Skeletal muscle satellite cell (primary cell): ENCODE data around the gene TMEM108.

Experiments
- H3K27me3 ChIP-seq: 2 replicates; pipeline ENCODE4 v1.7.0; 2013; ENCODE audit warnings: low read length; ENCODE audit not compliant: control insufficient read depth, insufficient read depth
- H3K36me3 ChIP-seq: 2 replicates; pipeline ENCODE4 v1.7.0; 2013; ENCODE audit warnings: mild to moderate bottlenecking, control low read depth, low read length; ENCODE audit not compliant: insufficient read depth
- H3K4me1 ChIP-seq: 2 replicates; pipeline ENCODE4 v1.7.0; 2013; ENCODE audit warnings: low read length; ENCODE audit not compliant: control insufficient read depth, insufficient read depth
- H3K4me2 ChIP-seq: 2 replicates; pipeline ENCODE4 v1.7.0; 2013; ENCODE audit warnings: mild to moderate bottlenecking, low read length
- H3K4me3 ChIP-seq: 2 replicates; pipeline ENCODE4 v1.7.0; 2013; ENCODE audit warnings: low read length
- H3K9ac ChIP-seq: 2 replicates; pipeline ENCODE4 v1.7.0; 2013; ENCODE audit warnings: mild to moderate bottlenecking, low read depth, low read length, moderate library complexity
- H3K9me3 ChIP-seq: replicated peaks from 2 replicates; pipeline ENCODE4 v1.7.0; 2013; ENCODE audit warnings: mild to moderate bottlenecking, control low read depth, low read length

The TMEM108 gene

DNA sequence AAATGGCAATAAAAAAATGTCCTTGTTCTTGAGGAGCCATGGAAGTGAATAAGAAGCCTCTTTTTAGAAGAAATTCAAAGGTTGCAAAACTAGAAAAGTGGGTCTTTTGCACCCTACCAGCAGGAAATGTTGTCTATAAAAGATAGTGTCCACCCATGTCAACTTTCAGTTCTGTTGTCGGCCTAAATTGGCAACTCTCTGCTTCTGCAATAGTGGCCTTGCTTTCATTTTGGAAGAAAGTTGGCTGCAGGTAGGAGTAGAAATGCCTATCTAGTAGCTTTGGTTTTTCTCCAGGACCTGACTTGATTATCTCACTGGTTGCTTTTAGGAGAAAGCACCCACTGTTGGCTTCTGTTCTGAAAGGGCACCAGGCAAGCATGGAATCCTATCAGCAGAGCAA, 85.4 kb downstream of the TMEM108 start:
- Histone ChIP-seq H3K36me3 (no peaks in the 10 kb centered on the region), H3K9ac (no peak overlapping the region), H3K4me3 (no peak overlapping the region), H3K4me2 (no peak overlapping the region), H3K27me3 (no peaks in the 10 kb centered on the region), H3K9me3 (no peaks in the 10 kb centered on the region), H3K4me1 (no peaks in the 10 kb centered on the region)

DNA sequence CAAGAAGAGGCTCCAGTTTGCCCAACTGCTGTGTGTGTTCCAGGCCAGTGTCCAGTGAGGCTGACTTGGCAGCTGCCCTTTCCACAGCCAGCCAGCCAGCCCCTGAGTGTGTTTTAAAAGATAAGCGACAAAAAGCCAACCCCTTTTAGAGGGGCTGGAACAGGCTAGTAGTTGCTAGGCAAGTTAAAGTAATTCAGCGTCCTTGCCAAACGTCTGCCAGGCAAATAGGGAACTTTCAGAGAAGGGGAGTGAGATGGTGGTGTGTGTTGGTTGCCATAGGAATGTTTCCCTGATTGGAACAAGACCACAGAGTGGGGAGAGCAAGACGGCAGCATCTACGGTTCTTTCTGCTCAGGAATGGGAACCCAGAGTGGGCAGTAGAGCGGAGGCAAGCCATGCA, 86.3 kb downstream of the TMEM108 start:
- Histone ChIP-seq H3K4me1 (no peaks in the 10 kb centered on the region), H3K9ac (no peak overlapping the region)

DNA sequence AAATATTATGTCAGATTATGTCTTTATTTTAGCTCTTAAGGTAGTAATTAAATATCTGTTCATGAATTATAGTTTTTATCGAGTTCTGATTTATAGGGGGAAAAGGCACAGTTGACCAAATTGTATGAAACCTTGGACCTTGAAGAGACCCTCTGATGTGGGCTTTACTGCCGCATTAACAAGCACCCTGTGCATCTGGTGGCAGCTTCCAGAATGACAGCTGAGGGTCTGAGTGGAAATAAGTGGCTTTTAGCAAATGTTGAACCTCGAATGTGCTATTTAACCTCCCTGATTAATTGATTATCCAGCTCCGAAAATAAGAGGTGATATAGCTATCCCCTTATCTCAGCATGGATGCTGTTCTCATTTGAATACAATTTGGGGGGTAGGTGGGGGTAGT, 87.0 kb downstream of the TMEM108 start:
- Histone ChIP-seq H3K4me2 (no peak overlapping the region), H3K9ac (no peak overlapping the region), H3K9me3 (no peaks in the 10 kb centered on the region), H3K27me3 (no peaks in the 10 kb centered on the region), H3K4me3 (no peak overlapping the region), H3K36me3 (no peaks in the 10 kb centered on the region), H3K4me1 (peaks cover 4% of the 10 kb centered on the region)

More for the DNA sequence above, 86.3 kb downstream of the TMEM108 start:
- Histone ChIP-seq H3K9me3 (no peaks in the 10 kb centered on the region), H3K4me3 (no peak overlapping the region), H3K4me2 (no peak overlapping the region), H3K27me3 (no peaks in the 10 kb centered on the region), H3K36me3 (no peaks in the 10 kb centered on the region)

DNA sequence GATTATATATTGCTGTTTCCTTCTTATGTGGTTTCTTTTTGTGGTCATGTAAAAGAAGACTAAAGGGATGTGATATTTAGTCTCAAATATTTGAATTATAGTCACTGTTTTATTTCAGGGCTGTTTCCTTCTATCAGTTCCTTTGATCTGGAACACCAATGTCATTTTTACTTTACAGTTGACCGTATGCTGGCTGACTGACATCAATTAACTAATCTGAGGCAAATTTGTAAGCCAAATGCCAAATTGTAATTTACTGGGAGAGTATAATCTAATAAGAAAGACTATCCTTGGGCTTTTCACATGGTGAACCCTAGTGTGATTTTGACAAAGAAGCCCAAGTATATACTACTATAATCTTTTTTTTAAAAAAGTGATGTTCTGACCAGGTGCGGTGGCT, 87.6 kb downstream of the TMEM108 start:
- Histone ChIP-seq H3K36me3 (no peaks in the 10 kb centered on the region), H3K9ac (no peak overlapping the region), H3K9me3 (no peaks in the 10 kb centered on the region), H3K27me3 (no peaks in the 10 kb centered on the region), H3K4me3 (no peak overlapping the region), H3K4me2 (no peak overlapping the region), H3K4me1 (peaks cover 9% of the 10 kb centered on the region)

DNA sequence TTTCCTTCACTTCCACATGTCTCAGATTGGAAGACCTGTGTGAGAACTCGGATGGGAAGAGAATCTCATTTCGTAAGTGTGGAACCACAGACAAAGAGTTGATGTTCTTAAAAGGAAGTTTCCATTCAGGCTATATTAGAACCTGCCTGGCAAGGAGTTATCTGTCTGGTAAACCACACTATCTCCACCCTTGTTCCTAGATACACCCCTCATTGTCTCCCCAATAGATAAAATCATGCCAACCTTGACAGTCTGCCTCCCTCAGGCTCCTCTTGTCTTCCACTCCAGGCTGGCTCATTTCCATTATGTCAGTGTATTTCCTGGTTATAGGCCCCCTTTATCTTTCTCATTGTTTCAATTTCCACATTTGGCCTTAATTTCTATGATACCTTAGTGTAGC, 89.2 kb downstream of the TMEM108 start:
- Histone ChIP-seq H3K4me3 (no peak overlapping the region), H3K36me3 (no peaks in the 10 kb centered on the region), H3K9ac (no peak overlapping the region), H3K4me1 (peaks cover 9% of the 10 kb centered on the region), H3K4me2 (no peak overlapping the region), H3K9me3 (no peaks in the 10 kb centered on the region), H3K27me3 (no peaks in the 10 kb centered on the region)

DNA sequence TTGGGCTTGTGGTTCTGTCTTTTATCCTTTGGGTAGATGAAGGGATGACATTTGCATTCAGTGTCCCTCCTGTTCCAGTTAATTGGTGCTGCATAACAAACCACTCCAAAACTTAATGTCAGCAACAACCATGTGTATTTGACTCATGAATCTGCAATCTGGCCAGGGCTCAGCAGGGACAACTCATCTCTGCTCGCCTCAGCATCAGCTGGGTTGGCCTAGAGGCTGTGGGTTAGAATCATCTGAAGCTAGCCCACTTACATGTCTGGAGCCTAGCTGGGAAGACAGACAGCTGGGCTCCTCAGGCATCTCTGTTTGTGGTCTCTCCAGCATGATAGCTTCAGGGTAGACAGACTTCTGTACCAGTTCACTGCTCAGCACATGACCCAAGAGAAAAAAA, 92.0 kb downstream of the TMEM108 start:
- no peak overlapping the region for H3K4me3 ChIP-seq

DNA sequence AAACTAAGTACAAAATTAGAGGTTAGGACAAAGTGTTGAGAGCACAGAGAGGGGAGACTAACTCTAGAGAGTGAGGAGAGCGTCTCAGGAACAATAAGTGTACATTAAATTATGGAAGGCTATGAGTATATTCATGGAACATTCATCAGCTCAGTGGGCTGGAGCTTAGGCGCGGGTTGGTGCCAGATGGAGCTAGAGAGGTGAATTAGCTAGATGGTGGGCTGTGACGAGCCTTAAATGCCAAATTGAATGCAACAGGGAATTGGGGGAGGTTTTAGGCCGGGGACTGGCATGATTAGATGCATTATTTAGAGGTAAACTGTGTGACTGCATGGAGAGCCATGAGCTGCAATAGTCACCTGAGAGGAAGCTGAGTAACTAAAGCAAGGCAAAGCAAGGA, 97.1 kb downstream of the TMEM108 start:
- Histone ChIP-seq H3K27me3 (no peaks in the 10 kb centered on the region), H3K4me1 (peaks cover 11% of the 10 kb centered on the region), H3K4me3 (no peak overlapping the region), H3K36me3 (no peaks in the 10 kb centered on the region), H3K4me2 (no peak overlapping the region), H3K9ac (no peak overlapping the region), H3K9me3 (no peaks in the 10 kb centered on the region)

More for the DNA sequence above, 92.0 kb downstream of the TMEM108 start:
- Histone ChIP-seq H3K4me1 (peaks cover 9% of the 10 kb centered on the region), H3K4me2 (no peak overlapping the region), H3K27me3 (no peaks in the 10 kb centered on the region), H3K9me3 (no peaks in the 10 kb centered on the region), H3K9ac (no peak overlapping the region), H3K36me3 (no peaks in the 10 kb centered on the region)

DNA sequence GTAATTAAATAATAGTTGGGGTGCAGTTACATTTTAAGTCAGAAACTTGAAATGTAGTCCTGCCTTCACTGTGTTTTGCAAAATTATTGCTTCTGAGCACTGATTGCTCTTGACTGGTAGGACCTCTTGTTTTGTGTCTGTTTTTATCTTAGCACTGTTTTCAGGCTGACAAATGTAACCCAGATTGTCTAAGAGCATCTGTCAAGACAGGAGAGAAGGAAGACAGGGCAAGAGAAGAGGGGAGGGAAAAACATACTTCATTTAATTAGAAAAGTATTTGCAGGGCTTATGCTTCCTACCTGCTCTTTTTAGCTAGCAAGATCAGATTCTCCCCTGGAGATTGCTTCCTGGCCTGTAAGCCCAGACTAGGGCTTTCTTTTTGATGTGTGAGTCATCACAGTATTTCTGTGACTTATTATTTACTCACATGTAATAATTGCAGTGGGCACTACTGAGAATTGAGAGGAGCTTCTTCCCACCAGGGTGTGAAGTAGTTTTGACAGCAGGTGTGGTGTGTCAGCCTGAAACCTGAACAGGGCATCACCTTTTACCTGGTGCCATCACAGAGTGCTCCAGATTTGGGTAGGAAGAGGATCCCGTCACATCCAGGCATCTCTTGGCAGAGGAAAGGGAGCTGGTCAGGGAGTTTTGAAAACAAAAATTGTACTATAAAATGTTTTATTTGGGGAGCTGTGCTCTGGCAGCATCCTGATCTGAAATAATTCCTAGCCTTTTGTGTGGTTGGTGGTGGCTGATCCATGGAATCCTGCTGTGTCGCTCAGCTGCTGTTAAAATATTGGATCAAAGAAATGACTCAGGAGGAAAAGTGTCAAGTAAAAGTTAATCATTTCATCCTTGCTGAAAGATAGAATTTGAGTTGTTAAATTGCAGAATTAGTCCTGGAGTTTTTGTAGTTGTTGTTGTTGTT, 98.2 kb downstream of the TMEM108 start:
- Histone ChIP-seq H3K9me3 (no peaks in the 10 kb centered on the region), H3K4me1 (peaks cover 8% of the 10 kb centered on the region), H3K27me3 (no peaks in the 10 kb centered on the region)

DNA sequence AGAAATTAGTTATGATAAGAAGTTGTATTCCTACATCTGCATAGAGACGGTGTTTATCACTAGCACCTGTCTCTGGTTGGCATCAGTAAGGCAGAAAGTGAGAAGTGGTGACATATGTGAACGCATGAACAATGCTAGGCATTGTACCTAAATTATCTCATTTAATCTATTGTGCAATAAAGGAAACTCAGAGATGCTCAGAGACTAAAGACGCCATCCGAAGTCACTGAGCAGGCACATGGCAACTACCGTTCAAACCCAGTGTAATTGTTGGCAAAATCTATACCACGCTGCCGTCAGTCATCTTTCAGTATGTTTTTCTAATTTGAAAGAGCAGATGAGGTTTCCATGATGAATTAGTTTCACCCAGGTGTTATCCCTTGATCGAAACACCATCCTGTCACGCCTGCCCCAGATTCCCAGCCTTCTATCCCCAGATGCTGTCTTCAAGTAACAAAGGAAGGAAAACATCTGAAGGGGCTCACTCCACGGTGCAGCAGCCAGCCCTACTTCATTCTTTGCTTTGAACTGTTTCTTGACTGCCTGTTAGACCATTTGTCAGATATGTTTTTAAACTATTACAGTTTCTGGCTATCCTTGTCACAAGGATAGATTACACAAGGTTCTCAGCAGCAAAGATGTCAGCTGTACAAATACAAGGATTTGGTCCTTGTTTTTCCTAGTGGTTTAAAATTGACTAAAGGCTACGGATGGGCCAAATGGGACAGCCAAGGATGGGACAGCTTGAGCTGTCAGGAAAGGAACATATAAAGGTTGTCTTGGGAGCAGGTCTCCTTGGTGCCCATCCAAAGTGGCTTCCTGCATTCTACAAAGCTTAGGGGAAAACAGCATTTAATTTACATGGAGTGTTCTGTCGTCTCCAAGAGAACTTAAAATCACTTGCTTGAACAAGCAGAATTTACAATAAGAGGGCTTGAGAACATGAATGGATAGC, 99.1 kb downstream of the TMEM108 start:
- H3K4me3 ChIP-seq = no peak overlapping the region
- no peaks in the 10 kb centered on the region for H3K27me3 ChIP-seq
- H3K4me1 ChIP-seq = peaks cover 8% of the 10 kb centered on the region
- no peaks in the 10 kb centered on the region for H3K9me3 ChIP-seq
- H3K4me2 ChIP-seq = no peak overlapping the region
- H3K9ac ChIP-seq = no peak overlapping the region
- H3K36me3 ChIP-seq = no peaks in the 10 kb centered on the region

More for the DNA sequence above, 98.2 kb downstream of the TMEM108 start:
- no peak overlapping the region for H3K4me2 ChIP-seq
- H3K4me3 ChIP-seq = no peak overlapping the region
- no peak overlapping the region for H3K9ac ChIP-seq
- H3K36me3 ChIP-seq = no peaks in the 10 kb centered on the region

DNA sequence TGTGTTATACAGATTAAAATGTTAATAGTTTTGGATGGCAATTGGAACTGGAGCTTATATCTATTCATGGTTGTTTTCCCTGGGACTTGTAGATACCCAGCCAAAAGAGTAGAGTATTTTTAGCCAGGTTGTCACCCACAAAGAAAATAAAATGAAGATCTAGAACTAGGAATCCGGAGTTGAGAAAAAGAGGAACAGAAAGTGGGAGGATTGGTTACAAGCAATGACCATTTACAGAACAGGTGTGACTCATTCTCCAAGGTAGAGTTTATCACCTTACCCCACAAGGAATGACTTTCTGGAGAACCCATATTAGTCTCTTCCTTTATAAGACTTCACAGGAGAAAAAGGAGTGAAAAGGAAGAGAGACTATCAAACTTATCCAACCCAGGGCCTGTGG, 99.8 kb downstream of the TMEM108 start:
- H3K36me3 ChIP-seq = no peaks in the 10 kb centered on the region
- no peak overlapping the region for H3K4me2 ChIP-seq
- no peak overlapping the region for H3K9ac ChIP-seq
- H3K9me3 ChIP-seq = no peaks in the 10 kb centered on the region
- H3K4me3 ChIP-seq = no peak overlapping the region
- no peaks in the 10 kb centered on the region for H3K27me3 ChIP-seq
- H3K4me1 ChIP-seq = peaks cover 8% of the 10 kb centered on the region

DNA sequence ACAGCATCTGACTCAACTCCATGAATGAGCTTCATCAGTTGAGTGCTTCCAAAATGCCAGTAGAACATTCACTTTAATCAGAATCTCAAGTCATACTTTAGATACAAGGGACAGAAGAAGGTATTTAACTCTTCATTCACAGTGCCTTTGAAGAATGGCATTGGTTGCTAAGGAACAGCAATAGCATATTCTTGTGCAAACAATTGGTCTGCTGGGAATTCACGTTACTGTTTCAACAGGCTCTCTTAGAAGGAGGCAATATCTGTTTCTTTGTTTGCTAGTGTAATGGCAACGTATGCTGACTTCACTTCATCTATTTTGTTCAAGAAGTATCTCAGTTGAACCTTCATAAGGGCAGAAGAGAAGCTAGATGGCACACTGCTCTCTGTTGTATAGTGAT, 113.9 kb downstream of the TMEM108 start:
- no peaks in the 10 kb centered on the region for H3K36me3 ChIP-seq

More for the DNA sequence above, 113.9 kb downstream of the TMEM108 start:
- H3K4me2 ChIP-seq = no peak overlapping the region
- no peak overlapping the region for H3K9ac ChIP-seq
- no peak overlapping the region for H3K4me3 ChIP-seq
- no peaks in the 10 kb centered on the region for H3K9me3 ChIP-seq
- no peaks in the 10 kb centered on the region for H3K27me3 ChIP-seq
- no peaks in the 10 kb centered on the region for H3K4me1 ChIP-seq
